HEK293T (cell line): ENCODE data around the gene TTC7B.

Experiments used
- CTCF ChIA-PET: fragments of 350-600 bp; formaldehyde crosslinking; extraction: SDS; loops from one replicate; lab custom pipeline; 2021; ENCODE audit warnings: antibody characterized with exemption, inconsistent platforms; lab: Yijun Ruan, JAX
- POLR2A ChIA-PET: fragments of 350-600 bp; formaldehyde crosslinking; extraction: SDS; loops from one replicate; lab custom pipeline; 2020; ENCODE audit warnings: antibody characterized with exemption, inconsistent platforms; lab: Yijun Ruan, JAX
- DNase-seq: peaks from one replicate; pipeline ENCODE4 v3.0.0; 2012; ENCODE audit warnings: mixed read lengths; ENCODE audit errors: extremely low spot score
- ARNT ChIP-seq: fragments of 450-650 bp; IDR thresholded peaks from 2 replicates; pipeline ENCODE4 v1.6.1; 2017; ENCODE audit warnings: mild to moderate bottlenecking
- BHLHE40 ChIP-seq: fragments of 450-650 bp; IDR thresholded peaks from 2 replicates; pipeline ENCODE4 v1.6.1; 2016; ENCODE audit warnings: mild to moderate bottlenecking, moderate library complexity, borderline replicate concordance
- CTBP1 ChIP-seq: fragments of 450-650 bp; IDR thresholded peaks from 2 replicates; pipeline ENCODE4 v1.6.1; 2016; ENCODE audit warnings: borderline replicate concordance
- ELF4 ChIP-seq: fragments of 450-650 bp; IDR thresholded peaks from 2 replicates; pipeline ENCODE4 v1.6.1; 2017; ENCODE audit warnings: antibody characterized with exemption
- FOXA1 ChIP-seq: fragments of 450-650 bp; IDR thresholded peaks from 2 replicates; pipeline ENCODE4 v1.6.1; 2016; ENCODE audit warnings: mild to moderate bottlenecking
- FOXK2 ChIP-seq: fragments of 450-650 bp; IDR thresholded peaks from 2 replicates; pipeline ENCODE4 v1.6.1; 2016; ENCODE audit warnings: mild to moderate bottlenecking
- FOXM1 ChIP-seq: fragments of 450-650 bp; IDR thresholded peaks from 2 replicates; pipeline ENCODE4 v1.6.1; 2017; ENCODE audit warnings: mild to moderate bottlenecking, borderline replicate concordance
- HDGF ChIP-seq: fragments of 450-650 bp; IDR thresholded peaks from 2 replicates; pipeline ENCODE4 v1.6.1; 2017; ENCODE audit warnings: antibody characterized with exemption, borderline replicate concordance
- L3MBTL2 ChIP-seq: fragments of 450-650 bp; conservative IDR thresholded peaks from 2 replicates; pipeline ENCODE4 v1.6.1; 2016; ENCODE audit warnings: mild to moderate bottlenecking
- LEF1 ChIP-seq: fragments of 450-650 bp; IDR thresholded peaks from 2 replicates; pipeline ENCODE4 v1.6.1; 2017; ENCODE audit warnings: mild to moderate bottlenecking, borderline replicate concordance
- NFRKB ChIP-seq: fragments of 450-650 bp; IDR thresholded peaks from 2 replicates; pipeline ENCODE4 v1.6.1; 2016; ENCODE audit warnings: mild to moderate bottlenecking, moderate library complexity
- PKNOX1 ChIP-seq: fragments of 450-650 bp; IDR thresholded peaks from 2 replicates; pipeline ENCODE4 v1.6.1; 2016
- SP1 ChIP-seq: fragments of 450-650 bp; IDR thresholded peaks from 2 replicates; pipeline ENCODE4 v1.6.1; 2017
- SUZ12 ChIP-seq: fragments of 450-650 bp; IDR thresholded peaks from 2 replicates; pipeline ENCODE4 v1.6.1; 2016; ENCODE audit warnings: mild to moderate bottlenecking
- TARDBP ChIP-seq: fragments of 450-650 bp; IDR thresholded peaks from 2 replicates; pipeline ENCODE4 v1.6.1; 2016
- ZNF384 ChIP-seq: fragments of 450-650 bp; IDR thresholded peaks from 2 replicates; pipeline ENCODE4 v1.6.1; 2016

The TTC7B gene

GRCh38 chr14:90620568-90621077, 195.6 kb downstream of the TTC7B start:
- ChIA-PET CTCF (no interaction called here), POLR2A (no interaction called here)
- no peak for TF ChIP-seq BHLHE40
- TF ChIP-seq SP1 = no peak
- TF ChIP-seq LEF1 = no peak
- TF ChIP-seq ZNF384 = no peak
- no peak for TF ChIP-seq PKNOX1
- no peak for TF ChIP-seq SUZ12
- no peak for TF ChIP-seq NFRKB
- no peak for TF ChIP-seq HDGF
- no peak for TF ChIP-seq FOXM1
- TF ChIP-seq CTBP1 = no peak
- TF ChIP-seq TARDBP = no peak
- no peak for TF ChIP-seq ARNT
- no peak for TF ChIP-seq L3MBTL2
- no peak for TF ChIP-seq FOXK2
- no peak for TF ChIP-seq FOXA1
- no peak for TF ChIP-seq ELF4
- no peak for DNase-seq

- ChIA-PET POLR2A (no interaction called here), CTCF (no interaction called here)
- TF ChIP-seq SP1 = no peak
- no peak for TF ChIP-seq ELF4
- no peak for TF ChIP-seq TARDBP
- TF ChIP-seq ARNT = no peak
- TF ChIP-seq BHLHE40 = no peak
- no peak for TF ChIP-seq NFRKB
- TF ChIP-seq FOXK2 = no peak
- no peak for TF ChIP-seq LEF1
- TF ChIP-seq CTBP1 = no peak
- no peak for TF ChIP-seq L3MBTL2
- TF ChIP-seq HDGF = no peak
- TF ChIP-seq SUZ12 = no peak
- TF ChIP-seq FOXA1 = no peak
- no peak for TF ChIP-seq ZNF384
- TF ChIP-seq FOXM1 = no peak
- no peak for TF ChIP-seq PKNOX1
- no peak for DNase-seq
Measured at GRCh38 chr14:90619911-90620310, 196.3 kb downstream of the TTC7B start.

- ChIA-PET POLR2A (no interaction called here), CTCF (interaction anchor here (0.8 kb wide), 1 partner anchor 103 kb away, joined by 3 read pairs; no protein-coding TSS in a partner anchor)
- no peak for DNase-seq
- no peak for TF ChIP-seq SUZ12
- TF ChIP-seq ZNF384 = no peak
- TF ChIP-seq FOXK2 = no peak
- TF ChIP-seq L3MBTL2 = no peak
- no peak for TF ChIP-seq HDGF
- TF ChIP-seq ELF4 = no peak
Measured at GRCh38 chr14:90617961-90618360, 198.3 kb downstream of the TTC7B start.

GRCh38 chr14:90616881-90617280, 199.3 kb downstream of the TTC7B start:
- TF ChIP-seq TARDBP = no peak
- no peak for TF ChIP-seq ELF4
- TF ChIP-seq FOXA1 = no peak
- TF ChIP-seq LEF1 = no peak
- no peak for TF ChIP-seq NFRKB
- TF ChIP-seq PKNOX1 = no peak
- no peak for TF ChIP-seq CTBP1
- CTCF ChIA-PET = no interaction called here
- no peak for DNase-seq
- POLR2A ChIA-PET = no interaction called here

- DNase-seq = no peak
- ChIA-PET CTCF (no interaction called here), POLR2A (no interaction called here)
- no peak for TF ChIP-seq FOXM1
- TF ChIP-seq SUZ12 = no peak
- TF ChIP-seq PKNOX1 = no peak
- TF ChIP-seq TARDBP = no peak
- TF ChIP-seq ELF4 = no peak
Measured at GRCh38 chr14:90616313-90616712, 199.9 kb downstream of the TTC7B start.

- TF ChIP-seq BHLHE40 = no peak
- TF ChIP-seq SP1 = no peak
- TF ChIP-seq FOXK2 = no peak
- no peak for TF ChIP-seq ELF4
- no peak for TF ChIP-seq CTBP1
- TF ChIP-seq TARDBP = no peak
- no peak for TF ChIP-seq ZNF384
- POLR2A ChIA-PET = no interaction called here
- CTCF ChIA-PET = no interaction called here
Measured at GRCh38 chr14:90615517-90616060, 200.6 kb downstream of the TTC7B start.

More at GRCh38 chr14:90615517-90616060, 200.6 kb downstream of the TTC7B start:
- no peak for DNase-seq
